Measurements from ENCODE around the gene UPF3A. TPM values are rescaled to one million over a fixed set of nuclear protein-coding genes. Genes with fewer than 3 reads are reported as not detected.
A peak's percentile ranks its signal among the peaks of the same experiment; 100 is the strongest.
"Not testable (repeated sequence)": the region's sequence is repeated elsewhere in the genome, so short reads cannot be mapped to it uniquely, and the experiment has no call there.

The UPF3A gene
- total RNA-seq, 2 donors from 2014 or later = 29.0 to 32.6 TPM

DNA sequence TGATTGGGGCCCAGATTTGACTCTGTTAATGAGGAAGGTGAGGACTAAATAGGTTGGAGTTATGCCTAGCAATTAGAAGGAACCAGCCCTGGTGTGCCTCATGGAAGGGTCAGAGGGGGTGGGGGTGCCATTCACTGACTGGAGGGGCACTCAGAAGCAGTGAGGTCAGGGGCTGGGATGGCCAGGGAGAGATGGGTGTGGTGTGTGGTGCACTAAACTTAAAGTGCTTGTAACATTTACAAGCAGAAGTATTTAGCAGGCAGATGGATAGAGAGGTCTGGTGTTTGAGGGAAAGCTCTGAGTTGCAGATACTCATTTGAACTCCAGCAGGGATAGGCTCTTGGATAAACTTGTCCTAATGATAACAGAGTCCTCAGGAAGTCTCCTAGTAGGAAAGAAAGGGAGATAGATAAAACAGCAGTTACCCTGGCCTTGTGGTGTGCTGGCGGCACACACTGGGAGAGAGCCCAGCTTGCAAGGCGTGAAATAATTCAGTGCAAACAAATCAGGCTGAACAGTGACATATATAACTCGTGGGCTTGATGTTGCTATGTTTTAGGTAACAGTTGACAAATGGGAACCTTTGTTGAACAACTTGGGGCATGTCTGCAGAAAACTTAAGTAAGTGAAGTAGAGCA, 20.0 kb upstream of the UPF3A start:
- intact Hi-C loops (cut with DNase I, micrococcal nuclease) = no loop called here
- no peak for DNase-seq
- ATAC-seq = peak; percentile 63

DNA sequence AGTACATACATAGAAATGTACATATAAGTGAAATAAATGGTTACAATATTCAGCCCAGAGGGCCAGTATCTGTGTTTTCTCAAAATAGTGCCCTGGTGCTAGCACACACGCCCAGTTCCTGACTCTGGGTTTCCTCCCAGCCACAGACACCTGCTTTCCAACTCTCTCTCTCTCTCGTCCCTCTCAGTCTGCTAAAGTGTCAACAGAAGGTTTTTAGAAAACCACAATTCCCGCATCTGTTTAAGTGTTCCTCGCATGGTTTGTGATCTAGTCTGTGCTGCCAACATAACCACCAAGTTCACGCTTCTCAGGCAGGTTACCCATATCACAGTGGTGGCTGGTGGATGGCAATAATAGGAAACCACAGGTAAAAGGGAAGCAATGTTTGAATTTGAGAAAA, 17.8 kb upstream of the UPF3A start:
- intact Hi-C loops (cut with DNase I, micrococcal nuclease) = no loop called here
- ATAC-seq = no peak
- DNase-seq = no peak

DNA sequence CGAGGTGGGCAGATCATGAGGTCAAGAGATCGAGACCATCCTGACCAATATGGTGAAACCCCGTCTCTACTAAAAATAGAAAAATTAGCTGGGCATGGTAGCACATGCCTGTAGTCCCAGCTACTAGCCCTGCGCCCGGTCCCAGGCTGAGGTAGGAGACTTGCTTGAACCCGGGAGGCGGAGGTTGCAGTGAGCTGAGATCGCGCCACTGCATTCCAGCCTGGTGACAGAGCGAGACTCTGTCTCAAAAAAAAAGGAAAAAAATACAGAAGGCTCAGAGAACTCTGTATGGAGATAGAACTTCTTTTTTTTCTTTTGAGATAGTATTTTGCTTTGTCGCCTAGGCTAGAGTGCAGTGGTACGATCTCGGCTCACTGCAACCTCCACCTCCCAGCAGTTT, 17.1 kb upstream of the UPF3A start:
- intact Hi-C loops (cut with DNase I, micrococcal nuclease); ATAC-seq; DNase-seq: not testable (repeated sequence)

DNA sequence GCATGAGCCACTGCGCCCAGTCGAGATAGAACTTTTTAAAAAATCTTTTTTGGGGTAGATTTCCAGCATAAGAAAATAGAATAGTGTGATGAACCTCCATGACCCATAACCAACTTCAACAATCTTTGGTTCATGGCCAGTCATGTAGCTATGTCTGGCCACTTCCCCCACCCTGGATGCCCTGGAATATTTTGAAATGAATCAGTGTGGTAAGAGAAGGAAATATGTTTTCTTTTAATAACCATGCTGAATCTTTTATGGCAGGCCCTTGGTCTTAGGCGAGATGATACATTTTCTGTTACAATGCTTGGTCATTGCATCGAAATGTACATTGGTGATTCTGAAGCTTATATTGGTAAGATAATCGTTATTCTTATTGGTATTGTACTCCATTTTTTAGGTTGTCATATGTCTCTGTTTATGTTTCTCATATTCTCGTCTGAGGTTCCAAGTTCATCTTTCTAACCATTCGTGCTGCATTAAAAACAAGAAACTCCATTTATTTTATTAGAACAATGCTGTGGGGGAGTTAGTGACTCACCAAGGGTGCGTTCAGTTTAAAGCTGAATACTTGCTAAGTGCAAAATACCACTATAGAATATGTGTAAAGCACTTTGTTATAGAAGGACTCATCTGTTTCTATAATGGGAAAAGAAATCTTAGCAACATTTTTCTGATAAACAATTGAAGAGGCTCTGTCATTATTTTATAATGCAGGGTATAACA, 16.4 kb upstream of the UPF3A start:
- no peak for ATAC-seq
- intact Hi-C loops (cut with DNase I, micrococcal nuclease) = no loop called here
- no peak for DNase-seq

- intact Hi-C loops (cut with DNase I, micrococcal nuclease) = no loop called here
- DNase-seq (no peak), ATAC-seq (no peak)
Observed at GRCh38 chr13:114266241-114266640, 15.2 kb upstream of the UPF3A start.

GRCh38 chr13:114268344-114269280, 12.8 kb upstream of the UPF3A start:
- ATAC-seq = no peak
- DNase-seq = no peak
- intact Hi-C loops (cut with DNase I, micrococcal nuclease) = no loop called here

GRCh38 chr13:114269281-114269770, 12.1 kb upstream of the UPF3A start:
- no peak for ATAC-seq

GRCh38 chr13:114272977-114273376, 8.4 kb upstream of the UPF3A start:
- no peak for ATAC-seq
- no peak for DNase-seq
- intact Hi-C loops (cut with DNase I, micrococcal nuclease) = no loop called here

More at GRCh38 chr13:114269281-114269770, 12.1 kb upstream of the UPF3A start:
- intact Hi-C loops (cut with DNase I, micrococcal nuclease) = no loop called here
- DNase-seq = no peak

DNA sequence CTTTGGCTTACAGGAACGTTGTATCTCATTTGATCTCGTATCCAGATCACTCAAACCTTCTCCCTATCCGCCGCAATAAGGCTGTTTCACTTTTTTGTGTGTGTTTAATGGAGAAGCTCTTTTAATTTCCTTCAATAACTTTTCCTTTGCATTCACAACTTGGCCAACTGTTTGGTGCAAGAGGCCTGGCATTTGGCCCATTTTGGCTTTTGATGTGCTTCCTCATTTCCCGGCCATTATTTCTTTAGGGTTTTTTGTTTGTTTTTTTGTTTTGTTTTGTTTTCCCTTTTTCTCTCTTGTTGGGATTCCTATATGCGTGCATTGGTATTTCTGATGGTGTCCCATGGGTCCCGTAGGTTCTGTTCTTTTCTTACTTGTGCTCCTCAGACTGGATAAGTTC, 6.1 kb upstream of the UPF3A start:
- ATAC-seq (no peak), DNase-seq (no peak)
- intact Hi-C loops (cut with DNase I, micrococcal nuclease) = no loop called here

GRCh38 chr13:114279146-114279545, 2.3 kb upstream of the UPF3A start:
- ATAC-seq (no peak), DNase-seq (no peak)
- intact Hi-C loops (cut with DNase I, micrococcal nuclease) = no loop called here

DNA sequence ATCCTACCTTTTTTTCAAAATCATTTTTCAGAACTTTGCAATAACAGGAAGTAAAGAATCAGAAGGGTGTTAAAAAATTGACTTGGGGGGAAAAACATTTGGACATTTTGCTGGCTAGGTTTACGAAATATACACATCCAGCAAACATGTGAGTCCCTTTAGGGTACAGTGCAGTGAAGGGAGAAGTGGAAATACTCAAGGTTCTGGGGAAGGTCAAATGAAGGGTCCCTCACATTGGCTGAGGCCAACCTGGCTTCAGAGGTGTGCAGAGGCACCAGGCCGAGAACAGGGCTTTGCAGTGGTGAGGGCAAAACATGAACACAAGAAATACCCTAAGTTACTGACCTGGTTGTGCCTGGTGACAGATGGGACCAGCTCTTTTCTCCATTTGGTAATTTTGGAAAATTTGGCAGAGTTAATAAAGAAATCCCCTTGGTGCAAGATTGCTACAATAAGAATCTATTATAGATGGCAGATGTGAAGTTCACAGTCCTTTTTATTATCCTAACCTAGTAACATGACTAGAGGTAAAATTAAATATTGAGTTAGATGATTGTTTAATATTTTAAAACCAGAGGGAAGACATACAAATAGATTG, 1.5 kb upstream of the UPF3A start:
- intact Hi-C loops (cut with DNase I, micrococcal nuclease) = no loop called here
- no peak for DNase-seq
- no peak for ATAC-seq

GRCh38 chr13:114282041-114282670, 755 bp downstream of the UPF3A start:
- ATAC-seq (peak; percentile 69), DNase-seq (peak; percentile 38 to 77)
- intact Hi-C loops (cut with DNase I, micrococcal nuclease) = no loop called here

DNA sequence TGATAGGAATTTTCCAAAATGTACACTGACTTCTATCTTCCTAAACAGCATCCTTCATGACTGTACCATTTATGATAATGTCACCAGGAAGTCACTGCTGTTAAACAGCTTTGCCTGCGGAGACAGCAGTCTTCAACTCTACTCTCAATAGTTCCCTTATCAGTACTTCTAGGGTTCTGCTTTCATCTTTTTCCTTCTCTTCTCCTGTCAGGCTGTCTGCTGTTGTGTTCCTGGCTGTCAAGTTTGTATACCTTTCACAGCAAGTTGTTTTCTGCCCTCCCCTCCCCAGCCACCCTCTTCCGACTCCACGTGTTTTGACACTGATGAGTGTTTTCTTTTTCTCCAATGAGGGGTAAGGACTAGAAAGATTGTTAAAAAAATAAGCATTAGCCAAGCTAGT, 2.2 kb downstream of the UPF3A start:
- intact Hi-C loops (cut with DNase I, micrococcal nuclease) = no loop called here
- no peak for ATAC-seq
- DNase-seq = no peak

DNA sequence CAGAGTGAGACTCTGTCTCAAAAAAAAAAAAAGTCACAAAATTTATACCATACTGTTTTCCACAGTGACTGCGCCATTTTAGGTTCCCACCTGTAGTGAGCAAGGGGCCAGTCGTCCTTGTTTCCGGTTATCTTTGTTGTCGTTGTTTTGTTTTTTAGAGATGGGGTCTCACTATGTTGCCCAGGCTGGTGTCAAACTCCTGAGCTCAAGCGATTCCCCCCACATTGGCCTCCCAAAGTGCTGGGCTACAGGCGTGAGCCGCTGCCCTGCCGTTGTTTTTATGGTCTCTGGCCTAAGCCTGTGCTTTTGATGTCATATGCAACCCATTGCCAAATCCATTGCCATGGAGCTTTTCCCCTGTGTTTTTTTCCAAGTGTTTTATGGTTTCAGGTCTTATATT, 3.3 kb downstream of the UPF3A start:
- ATAC-seq (no peak), DNase-seq (no peak)
- intact Hi-C loops (cut with DNase I, micrococcal nuclease) = no loop called here

- intact Hi-C loops (cut with DNase I, micrococcal nuclease) = no loop called here
- ATAC-seq (no peak), DNase-seq (no peak)
Observed at GRCh38 chr13:114285166-114285808, 3.9 kb downstream of the UPF3A start.

- no peak for ATAC-seq
- DNase-seq = no peak
- intact Hi-C loops (cut with DNase I, micrococcal nuclease) = no loop called here
Observed at GRCh38 chr13:114286808-114287207, 5.4 kb downstream of the UPF3A start.

- no peak for ATAC-seq
- no peak for DNase-seq
- intact Hi-C loops (cut with DNase I, micrococcal nuclease) = no loop called here
Observed at GRCh38 chr13:114288157-114288591, 6.8 kb downstream of the UPF3A start.

DNA sequence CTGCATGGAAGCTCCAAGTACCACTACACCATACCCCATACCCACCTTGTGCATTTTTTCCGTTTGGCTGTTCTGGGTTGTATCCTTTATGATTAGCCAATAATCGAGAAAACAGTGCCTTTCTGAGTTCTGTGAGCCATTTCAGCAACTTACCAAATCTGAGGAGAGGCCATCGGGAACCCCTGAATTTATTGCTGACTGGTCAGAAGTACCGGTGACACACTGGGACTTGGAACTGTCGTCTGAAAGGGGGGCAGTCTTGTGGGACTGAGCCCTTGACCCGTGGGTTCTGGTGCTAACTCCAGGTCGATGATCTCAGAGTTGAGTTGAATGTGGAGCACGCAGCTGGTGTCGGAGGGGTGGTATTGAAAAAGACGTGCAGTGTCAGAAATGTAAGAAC, 15.0 kb downstream of the UPF3A start:
- intact Hi-C loops (cut with DNase I, micrococcal nuclease) = no loop called here
- ATAC-seq (no peak), DNase-seq (no peak)
